Panc1 (cell line): ENCODE results near the gene MAPK8IP3. TPM values are rescaled to one million over a fixed set of nuclear protein-coding genes. Genes with fewer than 3 reads are reported as not detected.

Experiments used
- ATAC-seq: fragments of 200-7000 bp; cut with Tn5 transposase; 2 replicates; pipeline ENCODE4 v1.9.1; 2020; ENCODE audit warnings: mild to moderate bottlenecking, moderate library complexity
- BruUV-seq: library from RNA; stranded (reverse); fragments of 400-500 nt; replicated peaks from 2 replicates; lab custom pipeline; 2021; lab: Mats Ljungman, UMichigan
- CTCF ChIA-PET: fragments of 300-600 bp; sonication (Branson Sonifier 250); formaldehyde crosslinking; loops from one replicate; lab custom pipeline; 2022; ENCODE audit warnings: antibody characterized with exemption; lab: Charles Lee
- POLR2A ChIA-PET: fragments of 300-600 bp; sonication (Branson Sonifier 250); formaldehyde crosslinking; loops from one replicate; lab custom pipeline; 2022; ENCODE audit warnings: antibody characterized with exemption; lab: Charles Lee
- DNase-seq: peaks from one replicate; pipeline ENCODE4 v3.0.0-alpha.2; 2010; ENCODE audit warnings: low read depth, low spot score
- H3K27ac ChIP-seq: 2 replicates; pipeline ENCODE4 v1.5.1; 2011; ENCODE audit warnings: mild to moderate bottlenecking, low read length, inconsistent platforms
- H3K27me3 ChIP-seq: fragments of 200-500 bp; sonication (Bioruptor generic); 2 replicates; pipeline ENCODE4 v1.6.0; 2014; ENCODE audit warnings: low read length, inconsistent platforms; ENCODE audit not compliant: control insufficient read depth, insufficient read depth
- H3K36me3 ChIP-seq: fragments of 200-500 bp; sonication (Bioruptor generic); 2 replicates; pipeline ENCODE4 v1.5.1; 2014; ENCODE audit warnings: inconsistent platforms, mild to moderate bottlenecking, low read length, moderate library complexity; ENCODE audit not compliant: control insufficient read depth, insufficient read depth
- H3K4me1 ChIP-seq: 2 replicates; pipeline ENCODE4 v1.5.1; 2011; ENCODE audit warnings: inconsistent platforms, mild to moderate bottlenecking, low read length, moderate library complexity; ENCODE audit not compliant: control insufficient read depth, insufficient read depth
- H3K4me3 ChIP-seq, 2 experiments: 2 replicates each; pipeline ENCODE4 v1.5.1; 2011 to 2012; ENCODE audit warnings: low read depth in 2 of 2, low read length in 2 of 2, mild to moderate bottlenecking in 2 of 2, inconsistent platforms in 1 of 2, moderate library complexity in 1 of 2
- H3K9me3 ChIP-seq: fragments of 200-500 bp; sonication (Bioruptor generic); 2 replicates; pipeline ENCODE4 v1.5.1; 2014; ENCODE audit warnings: low read depth, mild to moderate bottlenecking, inconsistent platforms, low read length, moderate library complexity; ENCODE audit not compliant: control insufficient read depth, insufficient read depth
- POLR2AphosphoS5 ChIP-seq: IDR thresholded peaks from 2 replicates; pipeline ENCODE4 v1.6.1; 2012; ENCODE audit warnings: mild to moderate bottlenecking, low read depth, low read length, moderate library complexity
- SIN3A ChIP-seq: IDR thresholded peaks from 2 replicates; pipeline ENCODE4 v1.6.1; 2012; ENCODE audit warnings: low read depth, mild to moderate bottlenecking, low read length, moderate library complexity, borderline replicate concordance; ENCODE audit not compliant: insufficient read depth
- TCF7L2 ChIP-seq: IDR thresholded peaks from 2 replicates; pipeline ENCODE4 v1.6.1; 2011; ENCODE audit warnings: mild to moderate bottlenecking, low read depth, low read length, inconsistent platforms
- in situ Hi-C: cut with HindIII; loops from 2 replicates; pipeline ENCODE4 v1.10.0; 2016; ENCODE audit warnings: low sequenced_read_pairs, low pct_unique_long_range_greater_than_20kb
- intact Hi-C: fragments of 100-400 bp; cut with micrococcal nuclease; formaldehyde crosslinking; loops from one replicate; pipeline ENCODE4 v1.10.0; 2022; ENCODE audit not compliant: unreplicated experiment
- total RNA-seq: library from RNA; stranded (reverse); gene quantifications from one replicate; pipeline ENCODE4 v1.2.1, GENCODE V29; 2021; ENCODE audit not compliant: unreplicated experiment
- TF ChIP-seq, protein P1 (sequence below), 2 experiments: IDR thresholded peaks; 2 replicates each; pipeline ENCODE4 v1.6.1; 2011 to 2012; ENCODE audit warnings: low read depth in 2 of 2, control low read depth in 1 of 2, low read length in 1 of 2, mild to moderate bottlenecking in 1 of 2, moderate library complexity in 1 of 2; ENCODE audit not compliant: insufficient read depth in 1 of 2
- TF ChIP-seq, protein P2 (sequence below): fragments of 450-650 bp; IDR thresholded peaks from 2 replicates; pipeline ENCODE4 v1.5.1; 2017; ENCODE audit warnings: mild to moderate bottlenecking

MAPK8IP3 gene
- total RNA-seq, 1 experiment from 2014 or later = 108 TPM

DNA sequence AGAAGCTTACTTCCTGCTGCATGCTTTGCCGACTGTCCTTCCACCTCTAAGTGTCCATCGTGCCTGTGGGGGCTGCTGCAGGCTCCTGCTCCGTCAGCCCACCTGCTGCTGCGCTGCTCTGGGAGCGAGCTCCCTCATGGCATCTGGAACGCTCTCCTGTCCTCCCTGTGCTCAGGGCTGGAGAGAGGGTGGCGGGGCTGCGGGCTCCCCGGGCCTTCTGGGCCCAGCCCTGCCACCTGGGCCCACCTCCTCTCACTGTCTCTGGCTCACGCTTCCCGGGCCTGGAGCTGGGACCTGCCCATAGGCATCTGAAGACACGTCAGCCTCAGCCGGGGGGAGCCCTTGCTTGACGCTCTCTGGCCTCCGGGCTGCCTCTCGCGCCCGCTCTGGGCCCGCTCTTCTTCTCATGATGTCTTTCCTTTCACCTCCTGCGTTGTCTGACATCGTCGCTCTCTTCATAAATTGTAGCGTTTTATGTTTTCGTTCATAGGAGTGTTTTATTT is 38.4 kb downstream of the MAPK8IP3 start:
- ChIA-PET POLR2A (no interaction called here), CTCF (no interaction called here)
- intact Hi-C loops (no loop called here), in situ Hi-C loops (no loop called here)
- ATAC-seq (no peak), DNase-seq (no peak)
- Histone ChIP-seq H3K9me3 (no peaks in the 10 kb centered on the region), H3K4me1 (no peaks in the 10 kb centered on the region), H3K27me3 (no peaks in the 10 kb centered on the region), H3K36me3 (no peaks in the 10 kb centered on the region; the same call in 1 of the 2 replicates), H3K27ac (no peak overlapping the region), H3K4me3 (no peak overlapping the region)
- TF ChIP-seq, protein P1, sequence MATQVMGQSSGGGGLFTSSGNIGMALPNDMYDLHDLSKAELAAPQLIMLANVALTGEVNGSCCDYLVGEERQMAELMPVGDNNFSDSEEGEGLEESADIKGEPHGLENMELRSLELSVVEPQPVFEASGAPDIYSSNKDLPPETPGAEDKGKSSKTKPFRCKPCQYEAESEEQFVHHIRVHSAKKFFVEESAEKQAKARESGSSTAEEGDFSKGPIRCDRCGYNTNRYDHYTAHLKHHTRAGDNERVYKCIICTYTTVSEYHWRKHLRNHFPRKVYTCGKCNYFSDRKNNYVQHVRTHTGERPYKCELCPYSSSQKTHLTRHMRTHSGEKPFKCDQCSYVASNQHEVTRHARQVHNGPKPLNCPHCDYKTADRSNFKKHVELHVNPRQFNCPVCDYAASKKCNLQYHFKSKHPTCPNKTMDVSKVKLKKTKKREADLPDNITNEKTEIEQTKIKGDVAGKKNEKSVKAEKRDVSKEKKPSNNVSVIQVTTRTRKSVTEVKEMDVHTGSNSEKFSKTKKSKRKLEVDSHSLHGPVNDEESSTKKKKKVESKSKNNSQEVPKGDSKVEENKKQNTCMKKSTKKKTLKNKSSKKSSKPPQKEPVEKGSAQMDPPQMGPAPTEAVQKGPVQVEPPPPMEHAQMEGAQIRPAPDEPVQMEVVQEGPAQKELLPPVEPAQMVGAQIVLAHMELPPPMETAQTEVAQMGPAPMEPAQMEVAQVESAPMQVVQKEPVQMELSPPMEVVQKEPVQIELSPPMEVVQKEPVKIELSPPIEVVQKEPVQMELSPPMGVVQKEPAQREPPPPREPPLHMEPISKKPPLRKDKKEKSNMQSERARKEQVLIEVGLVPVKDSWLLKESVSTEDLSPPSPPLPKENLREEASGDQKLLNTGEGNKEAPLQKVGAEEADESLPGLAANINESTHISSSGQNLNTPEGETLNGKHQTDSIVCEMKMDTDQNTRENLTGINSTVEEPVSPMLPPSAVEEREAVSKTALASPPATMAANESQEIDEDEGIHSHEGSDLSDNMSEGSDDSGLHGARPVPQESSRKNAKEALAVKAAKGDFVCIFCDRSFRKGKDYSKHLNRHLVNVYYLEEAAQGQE (IDR thresholded peaks at IDR 0.05; ENCODE audit: insufficient read depth in 1 of 2, low read depth in 2 of 2, low read length in 1 of 2) = no peak
- TF ChIP-seq SIN3A (no peak), TCF7L2 (no peak), POLR2AphosphoS5 (no peak)
- TF ChIP-seq, protein P2, sequence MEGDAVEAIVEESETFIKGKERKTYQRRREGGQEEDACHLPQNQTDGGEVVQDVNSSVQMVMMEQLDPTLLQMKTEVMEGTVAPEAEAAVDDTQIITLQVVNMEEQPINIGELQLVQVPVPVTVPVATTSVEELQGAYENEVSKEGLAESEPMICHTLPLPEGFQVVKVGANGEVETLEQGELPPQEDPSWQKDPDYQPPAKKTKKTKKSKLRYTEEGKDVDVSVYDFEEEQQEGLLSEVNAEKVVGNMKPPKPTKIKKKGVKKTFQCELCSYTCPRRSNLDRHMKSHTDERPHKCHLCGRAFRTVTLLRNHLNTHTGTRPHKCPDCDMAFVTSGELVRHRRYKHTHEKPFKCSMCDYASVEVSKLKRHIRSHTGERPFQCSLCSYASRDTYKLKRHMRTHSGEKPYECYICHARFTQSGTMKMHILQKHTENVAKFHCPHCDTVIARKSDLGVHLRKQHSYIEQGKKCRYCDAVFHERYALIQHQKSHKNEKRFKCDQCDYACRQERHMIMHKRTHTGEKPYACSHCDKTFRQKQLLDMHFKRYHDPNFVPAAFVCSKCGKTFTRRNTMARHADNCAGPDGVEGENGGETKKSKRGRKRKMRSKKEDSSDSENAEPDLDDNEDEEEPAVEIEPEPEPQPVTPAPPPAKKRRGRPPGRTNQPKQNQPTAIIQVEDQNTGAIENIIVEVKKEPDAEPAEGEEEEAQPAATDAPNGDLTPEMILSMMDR = no peak
- BruUV-seq = no TSS peak

DNA sequence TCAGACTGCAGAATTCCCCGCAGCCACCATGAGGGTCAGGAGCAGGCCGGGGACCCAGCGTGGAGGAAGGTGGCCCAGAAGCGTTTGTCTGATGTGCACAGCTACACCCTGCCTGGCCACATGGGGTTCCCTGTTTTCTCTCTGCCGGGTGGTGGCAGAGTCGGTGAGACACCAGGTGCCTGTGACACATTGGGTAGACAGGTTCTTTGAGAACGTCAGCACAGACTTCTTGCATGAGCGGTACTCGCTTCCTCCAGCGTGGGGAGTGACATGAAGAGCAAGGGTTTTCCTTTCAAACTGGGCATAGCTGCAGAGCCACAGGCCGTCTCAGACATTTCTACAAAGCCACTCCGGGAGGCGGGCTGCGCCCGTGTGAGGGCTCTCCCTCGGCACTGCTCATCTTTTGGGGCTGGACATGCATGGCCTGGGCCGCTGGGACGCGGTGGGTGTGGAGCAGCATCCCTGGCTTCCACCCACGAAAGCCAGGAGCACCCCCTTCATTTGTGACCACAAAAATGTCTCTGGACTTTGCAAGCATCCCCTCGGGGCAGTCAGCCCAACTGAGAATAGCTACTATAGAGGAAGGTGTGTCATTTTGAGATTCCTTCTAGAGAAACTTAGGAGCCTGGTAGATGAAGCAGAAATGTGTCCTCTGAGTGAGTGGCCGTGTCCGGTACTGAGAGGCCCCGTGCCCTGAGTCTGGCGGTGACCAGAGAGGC is 39.3 kb downstream of the MAPK8IP3 start:
- Histone ChIP-seq H3K4me1 (no peaks in the 10 kb centered on the region), H3K9me3 (no peaks in the 10 kb centered on the region), H3K27me3 (no peaks in the 10 kb centered on the region), H3K36me3 (no peaks in the 10 kb centered on the region; the same call in 1 of the 2 replicates), H3K4me3 (no peak overlapping the region), H3K27ac (no peak overlapping the region)
- DNase-seq (no peak), ATAC-seq (no peak)
- in situ Hi-C loops = no loop called here
- ChIA-PET CTCF (no interaction called here), POLR2A (interaction anchor here (0.6 kb wide), 1 partner anchor 325 kb away, joined by 3 read pairs; the partner anchor contains the start of gene UQCC4)
- BruUV-seq = TSS peak; percentile 56
- TF ChIP-seq TCF7L2 (no peak), POLR2AphosphoS5 (no peak), SIN3A (no peak)
- TF ChIP-seq, protein P2 = no peak
- TF ChIP-seq, protein P1 (IDR thresholded peaks at IDR 0.05; ENCODE audit: insufficient read depth in 1 of 2, low read depth in 2 of 2, low read length in 1 of 2) = no peak
- intact Hi-C loops = no loop called here
